HEK293 (cell line): Measurements from ENCODE around the gene HLA-DMA.

Source experiments
- BCL11B ChIP-seq: fragments of 450-650 bp; formaldehyde crosslinking; IDR thresholded peaks from 2 replicates; pipeline ENCODE4 v1.5.1; 2016; ENCODE audit warnings: low read depth, missing biosample characterization, missing genetic modification characterization
- FEZF1 ChIP-seq: fragments of 450-650 bp; formaldehyde crosslinking; IDR thresholded peaks from 2 replicates; pipeline ENCODE4 v1.5.1; 2016; ENCODE audit warnings: missing biosample characterization, missing genetic modification characterization
- GLI4 ChIP-seq: fragments of 450-650 bp; formaldehyde crosslinking; IDR thresholded peaks from 2 replicates; pipeline ENCODE4 v1.5.1; 2016; ENCODE audit warnings: missing biosample characterization, missing genetic modification characterization
- GLIS1 ChIP-seq: fragments of 450-650 bp; formaldehyde crosslinking; IDR thresholded peaks from 2 replicates; pipeline ENCODE4 v1.5.1; 2016; ENCODE audit warnings: missing biosample characterization, missing genetic modification characterization
- HIC1 ChIP-seq: fragments of 450-650 bp; formaldehyde crosslinking; IDR thresholded peaks from 2 replicates; pipeline ENCODE4 v1.5.1; 2016; ENCODE audit warnings: missing biosample characterization, missing genetic modification characterization
- IKZF3 ChIP-seq: fragments of 450-650 bp; IDR thresholded peaks from 2 replicates; pipeline ENCODE4 v1.5.0; 2018; ENCODE audit warnings: missing biosample characterization, mild to moderate bottlenecking, missing genetic modification characterization, moderate library complexity
- INSM2 ChIP-seq: fragments of 450-650 bp; formaldehyde crosslinking; IDR thresholded peaks from 2 replicates; pipeline ENCODE4 v1.5.1; 2016; ENCODE audit warnings: missing biosample characterization, missing genetic modification characterization
- KLF16 ChIP-seq: fragments of 450-650 bp; formaldehyde crosslinking; IDR thresholded peaks from 2 replicates; pipeline ENCODE4 v1.5.1; 2017; ENCODE audit warnings: missing biosample characterization, missing genetic modification characterization
- TCF7L2 ChIP-seq: IDR thresholded peaks from 2 replicates; pipeline ENCODE4 v1.6.1; 2011; ENCODE audit warnings: low read depth, mild to moderate bottlenecking, inconsistent platforms, low read length, moderate library complexity, borderline replicate concordance
- ZBTB6 ChIP-seq: fragments of 450-650 bp; formaldehyde crosslinking; IDR thresholded peaks from 2 replicates; pipeline ENCODE4 v1.5.1; 2017; ENCODE audit warnings: missing biosample characterization, missing genetic modification characterization
- ZFHX2 ChIP-seq: fragments of 450-650 bp; formaldehyde crosslinking; conservative IDR thresholded peaks from 2 replicates; pipeline ENCODE4 v1.5.1; 2016; ENCODE audit warnings: missing biosample characterization, missing genetic modification characterization
- ZNF114 ChIP-seq: fragments of 450-650 bp; formaldehyde crosslinking; IDR thresholded peaks from 2 replicates; pipeline ENCODE4 v1.5.0; 2017; ENCODE audit warnings: missing biosample characterization, missing genetic modification characterization
- ZNF18 ChIP-seq: fragments of 450-650 bp; formaldehyde crosslinking; IDR thresholded peaks from 2 replicates; pipeline ENCODE4 v1.5.1; 2016; ENCODE audit warnings: missing biosample characterization, missing genetic modification characterization
- ZNF19 ChIP-seq: fragments of 450-650 bp; formaldehyde crosslinking; IDR thresholded peaks from 2 replicates; pipeline ENCODE4; 2016; ENCODE audit warnings: missing biosample characterization, missing genetic modification characterization, low read depth
- ZNF221 ChIP-seq: fragments of 450-650 bp; formaldehyde crosslinking; IDR thresholded peaks from 2 replicates; pipeline ENCODE4 v1.5.1; 2017; ENCODE audit warnings: missing biosample characterization, missing genetic modification characterization, borderline replicate concordance
- ZNF248 ChIP-seq: fragments of 450-650 bp; formaldehyde crosslinking; IDR thresholded peaks from 2 replicates; pipeline ENCODE4 v1.5.1; 2017; ENCODE audit warnings: missing biosample characterization, missing genetic modification characterization
- ZNF394 ChIP-seq: fragments of 450-650 bp; formaldehyde crosslinking; IDR thresholded peaks from 2 replicates; pipeline ENCODE4 v1.5.1; 2016; ENCODE audit warnings: missing biosample characterization, missing genetic modification characterization, mild to moderate bottlenecking, moderate library complexity, borderline replicate concordance
- ZNF404 ChIP-seq: fragments of 450-650 bp; formaldehyde crosslinking; IDR thresholded peaks from 2 replicates; pipeline ENCODE4 v1.5.1; 2017; ENCODE audit warnings: missing biosample characterization, missing genetic modification characterization
- ZNF433 ChIP-seq: fragments of 450-650 bp; formaldehyde crosslinking; IDR thresholded peaks from 2 replicates; pipeline ENCODE4 v1.5.1; 2016; ENCODE audit warnings: missing biosample characterization, missing genetic modification characterization, low read depth
- ZNF510 ChIP-seq: fragments of 450-650 bp; formaldehyde crosslinking; IDR thresholded peaks from 2 replicates; pipeline ENCODE4 v1.5.1; 2018; ENCODE audit warnings: mild to moderate bottlenecking, missing genetic modification characterization, missing biosample characterization; ENCODE audit not compliant: insufficient replicate concordance
- ZNF529 ChIP-seq: fragments of 450-650 bp; formaldehyde crosslinking; IDR thresholded peaks from 2 replicates; pipeline ENCODE4 v1.5.1; 2017; ENCODE audit warnings: missing genetic modification characterization, missing biosample characterization; ENCODE audit not compliant: insufficient replicate concordance
- ZNF530 ChIP-seq: fragments of 450-650 bp; formaldehyde crosslinking; IDR thresholded peaks from 2 replicates; pipeline ENCODE4 v1.5.1; 2016; ENCODE audit warnings: low read depth, missing biosample characterization, missing genetic modification characterization
- ZNF544 ChIP-seq: fragments of 450-650 bp; formaldehyde crosslinking; IDR thresholded peaks from 2 replicates; pipeline ENCODE4 v1.5.0; 2017; ENCODE audit warnings: missing biosample characterization, missing genetic modification characterization
- ZNF560 ChIP-seq: fragments of 450-650 bp; formaldehyde crosslinking; IDR thresholded peaks from 2 replicates; pipeline ENCODE4 v1.5.1; 2017; ENCODE audit warnings: missing biosample characterization, missing genetic modification characterization, borderline replicate concordance
- ZNF571 ChIP-seq: fragments of 450-650 bp; formaldehyde crosslinking; IDR thresholded peaks from 2 replicates; pipeline ENCODE4 v1.5.0; 2017; ENCODE audit warnings: missing biosample characterization, missing genetic modification characterization
- ZNF677 ChIP-seq: fragments of 450-650 bp; IDR thresholded peaks from 2 replicates; pipeline ENCODE4 v1.5.0; 2018; ENCODE audit warnings: missing biosample characterization, mild to moderate bottlenecking, missing genetic modification characterization, moderate library complexity
- ZNF843 ChIP-seq: fragments of 450-650 bp; formaldehyde crosslinking; IDR thresholded peaks from 2 replicates; pipeline ENCODE4 v1.5.1; 2016; ENCODE audit warnings: missing biosample characterization, missing genetic modification characterization

Gene HLA-DMA

GRCh38 chr6:32972353-32973143, 19.7 kb upstream of the HLA-DMA start (continued):
- TF ChIP-seq ZNF394 (tag by site-specific recombination), result no peak
- TF ChIP-seq TCF7L2, result no peak
- no peak for TF ChIP-seq ZNF571 (tag by site-specific recombination)
- no peak for TF ChIP-seq HIC1 (tag by site-specific recombination)
- TF ChIP-seq ZNF404 (tag by site-specific recombination), result 0 out of 2 replicates have a peak, but pooled peaks have one; percentile 16
- TF ChIP-seq INSM2 (tag by site-specific recombination), result no peak
- TF ChIP-seq ZFHX2 (tag by site-specific recombination), result no peak
- no peak for TF ChIP-seq ZBTB6 (tag by site-specific recombination)
- TF ChIP-seq GLIS1 (tag by site-specific recombination), result no peak
- TF ChIP-seq ZNF19, result no peak
- no peak for TF ChIP-seq ZNF530
- no peak for TF ChIP-seq ZNF114 (tag by site-specific recombination)
- peak; percentile 80; the same call in 1 of the 2 replicates for TF ChIP-seq GLI4
- TF ChIP-seq IKZF3 (tag by site-specific recombination), result no peak; the same call in 1 of the 2 replicates
- no peak for TF ChIP-seq ZNF18 (tag by site-specific recombination)
- TF ChIP-seq ZNF433 (tag by site-specific recombination), result peak; percentile 33; the same call in 1 of the 2 replicates
- no peak for TF ChIP-seq ZNF560 (tag by site-specific recombination)
- TF ChIP-seq ZNF544 (tag by site-specific recombination), result no peak
- no peak for TF ChIP-seq ZNF221 (tag by site-specific recombination)
- TF ChIP-seq ZNF510, result no peak
- no peak for TF ChIP-seq FEZF1 (tag by site-specific recombination)
- TF ChIP-seq ZNF248 (tag by site-specific recombination), result no peak
- no peak for TF ChIP-seq ZNF843 (tag by site-specific recombination)
- no peak for TF ChIP-seq KLF16
- no peak for TF ChIP-seq ZNF677 (tag by site-specific recombination)
- peak; percentile 8; the same call in 1 of the 2 replicates for TF ChIP-seq BCL11B (tag by site-specific recombination)
- TF ChIP-seq ZNF529 (tag by site-specific recombination), result no peak
